22Rv1 (cell line): ENCODE measurements around the gene COX10.

ENCODE experiments used
- H3K27ac ChIP-seq: fragments of 450-650 bp; 2 replicates; pipeline ENCODE4 v1.5.1; 2017
- CTCF ChIP-seq: fragments of 450-650 bp; IDR thresholded peaks from 2 replicates; pipeline ENCODE4 v1.5.1; 2017; ENCODE audit warnings: mild to moderate bottlenecking
- ZFX ChIP-seq: fragments of 450-650 bp; IDR thresholded peaks from 2 replicates; pipeline ENCODE4 v1.6.1; 2017; ENCODE audit warnings: antibody characterized with exemption, borderline replicate concordance

COX10 gene

GRCh38 chr17:14107889-14108288 is 38.6 kb downstream of the COX10 start:
- no peak overlapping the region for H3K27ac ChIP-seq
- TF ChIP-seq ZFX (no peak), CTCF (no peak)

- TF ChIP-seq CTCF (no peak), ZFX (no peak)
- no peak overlapping the region for H3K27ac ChIP-seq
These were observed 43.1 kb downstream of the COX10 start for GRCh38 chr17:14112407-14112806.

GRCh38 chr17:14113137-14113536 is 43.8 kb downstream of the COX10 start:
- no peak for TF ChIP-seq CTCF
- no peak for TF ChIP-seq ZFX
- no peak overlapping the region for H3K27ac ChIP-seq

GRCh38 chr17:14116263-14117024 is 47.1 kb downstream of the COX10 start:
- no peak for TF ChIP-seq ZFX
- TF ChIP-seq CTCF = no peak
- H3K27ac ChIP-seq = no peak overlapping the region

GRCh38 chr17:14118951-14119350 is 49.6 kb downstream of the COX10 start:
- no peak overlapping the region for H3K27ac ChIP-seq
- TF ChIP-seq CTCF (no peak), ZFX (no peak)

- H3K27ac ChIP-seq = no peak overlapping the region
- no peak for TF ChIP-seq ZFX
- no peak for TF ChIP-seq CTCF
These were observed 50.2 kb downstream of the COX10 start for GRCh38 chr17:14119546-14119945.

GRCh38 chr17:14121952-14122351 is 52.6 kb downstream of the COX10 start:
- H3K27ac ChIP-seq = no peak overlapping the region
- TF ChIP-seq CTCF (no peak), ZFX (no peak)
